ENCODE results near the gene CACNA1C.

CACNA1C gene

GRCh38 chr12:2382370-2383155 lies 329.8 kb downstream of the CACNA1C start:
- DNase-seq (ENCODE audit: extremely low read depth in 1 of 2, low read depth in 1 of 2), result no peak

- no peak for DNase-seq (ENCODE audit: extremely low read depth in 1 of 2, low read depth in 1 of 2)
Measured at GRCh38 chr12:2383325-2384028, 330.7 kb downstream of the CACNA1C start.

GRCh38 chr12:2384029-2384386 lies 331.2 kb downstream of the CACNA1C start:
- no peak for DNase-seq (ENCODE audit: extremely low read depth in 1 of 2, low read depth in 1 of 2)

GRCh38 chr12:2384533-2385351 lies 332.0 kb downstream of the CACNA1C start:
- DNase-seq (ENCODE audit: extremely low read depth in 1 of 2, low read depth in 1 of 2), result no peak

GRCh38 chr12:2385529-2385928 lies 332.7 kb downstream of the CACNA1C start:
- DNase-seq (ENCODE audit: extremely low read depth in 1 of 2, low read depth in 1 of 2), result no peak

- DNase-seq (ENCODE audit: extremely low read depth in 1 of 2, low read depth in 1 of 2), result no peak
Measured at GRCh38 chr12:2386566-2386965, 333.8 kb downstream of the CACNA1C start.

- DNase-seq (ENCODE audit: extremely low read depth in 1 of 2, low read depth in 1 of 2), result no peak
Measured at GRCh38 chr12:2387103-2387834, 334.5 kb downstream of the CACNA1C start.

- DNase-seq (ENCODE audit: extremely low read depth in 1 of 2, low read depth in 1 of 2), result no peak
Measured at GRCh38 chr12:2389079-2389790, 336.4 kb downstream of the CACNA1C start.

- DNase-seq (ENCODE audit: extremely low read depth in 1 of 2, low read depth in 1 of 2), result no peak
Measured at GRCh38 chr12:2390133-2390532, 337.3 kb downstream of the CACNA1C start.

- no peak for DNase-seq (ENCODE audit: extremely low read depth in 1 of 2, low read depth in 1 of 2)
Measured at GRCh38 chr12:2390850-2391390, 338.1 kb downstream of the CACNA1C start.

- no peak for DNase-seq (ENCODE audit: extremely low read depth in 1 of 2, low read depth in 1 of 2)
Measured at GRCh38 chr12:2391740-2392331, 339.0 kb downstream of the CACNA1C start.

GRCh38 chr12:2393016-2393415 lies 340.2 kb downstream of the CACNA1C start:
- no peak for DNase-seq (ENCODE audit: extremely low read depth in 1 of 2, low read depth in 1 of 2)

GRCh38 chr12:2393996-2394395 lies 341.2 kb downstream of the CACNA1C start:
- no peak for DNase-seq (ENCODE audit: extremely low read depth in 1 of 2, low read depth in 1 of 2)

GRCh38 chr12:2395354-2395977 lies 342.7 kb downstream of the CACNA1C start:
- peak in 1 of 2 donors; percentile 14 for DNase-seq (ENCODE audit: extremely low read depth in 1 of 2, low read depth in 1 of 2)

- DNase-seq (ENCODE audit: extremely low read depth in 1 of 2, low read depth in 1 of 2), result no peak
Measured at GRCh38 chr12:2396448-2396871, 343.7 kb downstream of the CACNA1C start.

- DNase-seq (ENCODE audit: extremely low read depth in 1 of 2, low read depth in 1 of 2), result no peak
Measured at GRCh38 chr12:2397356-2398045, 344.7 kb downstream of the CACNA1C start.

- no peak for DNase-seq (ENCODE audit: extremely low read depth in 1 of 2, low read depth in 1 of 2)
Measured at GRCh38 chr12:2401040-2401439, 348.3 kb downstream of the CACNA1C start.

GRCh38 chr12:2402073-2402579 lies 349.3 kb downstream of the CACNA1C start:
- DNase-seq (ENCODE audit: extremely low read depth in 1 of 2, low read depth in 1 of 2), result no peak

All from activated CD8-positive, alpha-beta memory T cell treated with anti-CD3 and anti-CD28 coated beads for 1 hour (primary cell).